OCI-LY3 (cell line): ENCODE data around the gene GPR158.
A peak's percentile ranks its signal among the peaks of the same experiment; 100 is the strongest.

Experiments used
- H2AFZ ChIP-seq: fragments of 200-600, 300-600 bp; shearing (Covaris generic); 2 replicates; pipeline ENCODE4 v1.6.0; 2014; ENCODE audit warnings: antibody characterized with exemption, low read depth, low read length
- H3K27ac ChIP-seq: fragments of 200-600, 300-600 bp; sonication (generic); 2 replicates; pipeline ENCODE4 v1.5.1; 2014; ENCODE audit warnings: mild to moderate bottlenecking, low read length, moderate library complexity, mixed read lengths
- H3K27me3 ChIP-seq: fragments of 200-600, 300-600 bp; sonication (generic); 2 replicates; pipeline ENCODE4 v1.6.1; 2014; ENCODE audit warnings: low read depth, low read length, mixed read lengths
- H3K36me3 ChIP-seq: fragments of 200-600, 300-600 bp; sonication (generic); replicated peaks from 2 replicates; pipeline ENCODE3; 2014; ENCODE audit warnings: low read depth, low read length, mixed read lengths
- H3K4me1 ChIP-seq: fragments of 300-600, 200-600 bp; sonication (generic); 2 replicates; pipeline ENCODE4 v1.6.1; 2014; ENCODE audit warnings: low read length, mixed read lengths
- H3K4me2 ChIP-seq: fragments of 200-600, 300-600 bp; sonication (generic); 2 replicates; pipeline ENCODE4 v1.6.1; 2014; ENCODE audit warnings: low read length, mixed read lengths
- H3K4me3 ChIP-seq: fragments of 300-600, 200-600 bp; sonication (generic); 2 replicates; pipeline ENCODE4 v1.5.1; 2014; ENCODE audit warnings: antibody characterized with exemption, mild to moderate bottlenecking, low read length, moderate library complexity
- H3K79me2 ChIP-seq: fragments of 300-600, 200-600 bp; shearing (Covaris generic); 2 replicates; pipeline ENCODE4 v1.6.1; 2014; ENCODE audit warnings: mild to moderate bottlenecking, low read length, mixed read lengths
- H3K9ac ChIP-seq: fragments of 300-600, 200-600 bp; shearing (Covaris generic); 2 replicates; pipeline ENCODE4 v1.6.0; 2014; ENCODE audit warnings: mild to moderate bottlenecking, low read length, moderate library complexity
- H3K9me3 ChIP-seq: fragments of 200-600, 300-600 bp; shearing (Covaris generic); 2 replicates; pipeline ENCODE4 v1.6.1; 2014; ENCODE audit warnings: low read length, mixed read lengths; ENCODE audit not compliant: insufficient read depth
- H4K20me1 ChIP-seq: fragments of 200-600, 300-600 bp; sonication (generic); 2 replicates; pipeline ENCODE4 v1.6.1; 2016; ENCODE audit warnings: low read length, mixed read lengths; ENCODE audit not compliant: insufficient read depth
- EZH2phosphoT487 ChIP-seq: fragments of 200-600 bp; shearing (Covaris generic); IDR thresholded peaks from 2 replicates; pipeline ENCODE4 v1.6.1; 2018; ENCODE audit warnings: antibody characterized with exemption, mixed run types, low read depth
- TF ChIP-seq, protein P1 (sequence below): fragments of 200-600, 300-600 bp; sonication (generic); IDR thresholded peaks from 2 replicates; pipeline ENCODE4 v1.5.1; 2014; ENCODE audit warnings: antibody characterized with exemption, low read length, low read depth

GPR158 gene

DNA sequence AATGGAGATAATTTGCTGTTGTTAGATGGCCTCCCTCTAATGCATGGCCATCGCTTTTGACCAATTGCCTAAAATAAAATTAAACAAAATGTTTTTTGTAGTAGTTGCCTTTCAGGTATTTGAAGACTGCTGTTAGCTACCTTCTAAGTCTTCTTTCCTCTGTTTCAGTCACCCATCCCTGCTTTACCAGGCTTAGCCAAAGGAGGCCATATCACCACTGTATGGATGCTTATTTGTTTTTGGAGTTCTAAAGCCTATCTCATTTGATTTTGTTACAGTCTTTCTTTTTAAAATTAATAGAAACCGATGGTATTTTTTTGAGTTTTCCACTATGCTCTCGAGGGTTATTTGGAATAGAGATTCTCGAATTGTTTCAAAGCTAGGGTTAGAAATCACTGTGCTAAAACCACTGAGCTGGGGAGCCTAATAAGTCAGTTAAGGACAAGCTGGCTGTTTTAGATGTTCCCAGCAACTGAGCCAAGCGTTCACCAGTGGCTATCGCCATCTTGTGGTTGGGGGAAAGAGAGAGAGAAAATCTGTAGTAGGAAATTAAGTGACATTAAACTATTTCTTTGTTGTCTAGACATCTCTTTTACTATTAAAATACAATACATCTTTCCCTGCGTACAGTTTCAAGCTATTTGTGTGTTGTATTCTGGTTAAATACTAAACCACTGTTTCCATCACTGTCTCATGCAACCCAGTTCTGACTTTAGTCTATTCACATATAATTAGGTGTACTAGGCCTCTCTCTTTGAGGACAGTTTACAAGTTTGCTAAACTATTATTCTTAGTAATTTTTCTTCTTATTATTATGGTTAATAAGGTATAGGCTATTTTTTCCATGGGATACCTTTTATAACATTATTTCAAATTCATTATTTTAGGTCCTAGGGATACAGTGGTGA is 52.2 kb downstream of the GPR158 start:
- Histone ChIP-seq H3K4me2 (no peak overlapping the region), H2AFZ (no peak overlapping the region), H3K9ac (no peak overlapping the region), H3K27me3 (no peaks in the 10 kb centered on the region), H3K36me3 (no peaks in the 10 kb centered on the region), H3K27ac (no peak overlapping the region), H3K4me1 (no peaks in the 10 kb centered on the region), H3K9me3 (no peaks in the 10 kb centered on the region), H4K20me1 (no peaks in the 10 kb centered on the region), H3K4me3 (no peak overlapping the region), H3K79me2 (no peaks in the 10 kb centered on the region)
- no peak for TF ChIP-seq EZH2phosphoT487
- TF ChIP-seq, protein P1, sequence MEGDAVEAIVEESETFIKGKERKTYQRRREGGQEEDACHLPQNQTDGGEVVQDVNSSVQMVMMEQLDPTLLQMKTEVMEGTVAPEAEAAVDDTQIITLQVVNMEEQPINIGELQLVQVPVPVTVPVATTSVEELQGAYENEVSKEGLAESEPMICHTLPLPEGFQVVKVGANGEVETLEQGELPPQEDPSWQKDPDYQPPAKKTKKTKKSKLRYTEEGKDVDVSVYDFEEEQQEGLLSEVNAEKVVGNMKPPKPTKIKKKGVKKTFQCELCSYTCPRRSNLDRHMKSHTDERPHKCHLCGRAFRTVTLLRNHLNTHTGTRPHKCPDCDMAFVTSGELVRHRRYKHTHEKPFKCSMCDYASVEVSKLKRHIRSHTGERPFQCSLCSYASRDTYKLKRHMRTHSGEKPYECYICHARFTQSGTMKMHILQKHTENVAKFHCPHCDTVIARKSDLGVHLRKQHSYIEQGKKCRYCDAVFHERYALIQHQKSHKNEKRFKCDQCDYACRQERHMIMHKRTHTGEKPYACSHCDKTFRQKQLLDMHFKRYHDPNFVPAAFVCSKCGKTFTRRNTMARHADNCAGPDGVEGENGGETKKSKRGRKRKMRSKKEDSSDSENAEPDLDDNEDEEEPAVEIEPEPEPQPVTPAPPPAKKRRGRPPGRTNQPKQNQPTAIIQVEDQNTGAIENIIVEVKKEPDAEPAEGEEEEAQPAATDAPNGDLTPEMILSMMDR = peak; percentile 51

DNA sequence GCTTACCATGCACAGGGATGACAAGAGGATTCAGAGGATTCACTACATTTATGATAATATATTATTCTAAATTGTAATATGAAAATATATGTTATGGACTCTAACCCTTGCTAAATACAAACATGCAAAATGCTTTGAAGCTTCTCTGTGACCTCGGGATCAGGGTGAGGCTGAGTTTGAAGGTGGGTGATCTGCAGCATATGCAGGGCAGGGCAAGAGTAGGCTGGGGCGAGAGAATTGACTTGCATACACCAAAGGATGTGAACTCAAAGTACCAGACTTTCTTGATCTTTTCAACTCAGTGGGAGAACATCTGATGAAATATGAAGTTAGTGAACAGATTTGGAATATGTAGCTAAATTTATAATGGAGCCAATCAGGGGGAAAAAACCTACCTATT is 57.0 kb downstream of the GPR158 start:
- Histone ChIP-seq H3K79me2 (no peaks in the 10 kb centered on the region), H3K27ac (no peak overlapping the region), H3K4me3 (no peak overlapping the region), H3K36me3 (no peaks in the 10 kb centered on the region), H3K9me3 (no peaks in the 10 kb centered on the region), H3K27me3 (no peaks in the 10 kb centered on the region), H2AFZ (no peak overlapping the region), H3K9ac (no peak overlapping the region), H3K4me1 (no peaks in the 10 kb centered on the region), H4K20me1 (no peaks in the 10 kb centered on the region), H3K4me2 (no peak overlapping the region)
- TF ChIP-seq, protein P1 = no peak
- TF ChIP-seq EZH2phosphoT487 = no peak

DNA sequence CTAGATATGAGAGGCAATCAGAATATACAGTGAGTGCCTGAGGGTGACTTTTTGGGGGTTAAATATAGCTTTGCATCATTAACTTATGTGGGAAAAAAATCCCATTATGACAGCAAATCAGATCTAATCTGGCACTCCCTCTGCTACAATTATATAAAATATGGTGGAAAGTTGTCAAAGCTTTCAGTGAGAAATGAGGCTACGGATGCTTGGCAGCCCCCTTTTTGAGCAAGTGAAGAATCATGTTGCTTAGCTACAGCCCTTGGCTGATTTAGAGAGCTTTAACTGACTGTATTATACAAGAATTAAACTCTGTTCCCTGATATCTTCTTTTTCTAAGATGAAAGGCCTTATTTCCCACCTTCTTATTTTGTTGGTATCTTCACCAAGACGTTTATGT is 57.4 kb downstream of the GPR158 start:
- Histone ChIP-seq H3K4me1 (no peaks in the 10 kb centered on the region), H3K36me3 (no peaks in the 10 kb centered on the region), H3K27me3 (no peaks in the 10 kb centered on the region), H3K4me3 (no peak overlapping the region), H3K27ac (no peak overlapping the region), H2AFZ (no peak overlapping the region), H4K20me1 (no peaks in the 10 kb centered on the region), H3K4me2 (no peak overlapping the region), H3K9ac (no peak overlapping the region), H3K79me2 (no peaks in the 10 kb centered on the region), H3K9me3 (no peaks in the 10 kb centered on the region)
- TF ChIP-seq, protein P1 = no peak
- TF ChIP-seq EZH2phosphoT487 = no peak

DNA sequence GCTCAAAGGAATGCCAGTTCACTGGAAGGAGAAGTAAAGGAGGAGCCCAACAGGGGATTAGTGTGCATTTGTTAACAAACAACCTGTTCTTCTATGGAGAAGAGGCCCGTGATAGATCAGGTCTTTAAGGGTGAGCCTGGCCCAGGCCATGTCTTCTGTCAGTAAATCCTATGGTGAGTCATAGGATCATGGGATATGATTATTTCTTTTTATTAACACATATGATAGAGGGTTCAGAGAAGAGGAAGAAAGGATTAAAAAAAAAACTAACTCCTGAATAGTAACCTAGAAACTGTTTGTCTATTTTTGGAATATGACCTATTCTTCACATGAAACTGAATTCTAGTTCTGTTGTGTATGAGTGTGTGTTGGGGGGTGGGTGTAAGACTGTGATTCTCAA is 70.4 kb downstream of the GPR158 start:
- no peaks in the 10 kb centered on the region for H3K27me3 ChIP-seq
- no peak overlapping the region for H3K27ac ChIP-seq
- no peaks in the 10 kb centered on the region for H3K79me2 ChIP-seq
- H3K9ac ChIP-seq = no peak overlapping the region
- no peak overlapping the region for H3K4me2 ChIP-seq
- no peaks in the 10 kb centered on the region for H4K20me1 ChIP-seq
- H3K4me3 ChIP-seq = no peak overlapping the region
- no peaks in the 10 kb centered on the region for H3K36me3 ChIP-seq
- H2AFZ ChIP-seq = no peak overlapping the region
- H3K4me1 ChIP-seq = no peaks in the 10 kb centered on the region
- TF ChIP-seq, protein P1 = no peak
- no peak for TF ChIP-seq EZH2phosphoT487
- H3K9me3 ChIP-seq = no peaks in the 10 kb centered on the region
